ENCODE measurements around the gene RETREG1.

DNA sequence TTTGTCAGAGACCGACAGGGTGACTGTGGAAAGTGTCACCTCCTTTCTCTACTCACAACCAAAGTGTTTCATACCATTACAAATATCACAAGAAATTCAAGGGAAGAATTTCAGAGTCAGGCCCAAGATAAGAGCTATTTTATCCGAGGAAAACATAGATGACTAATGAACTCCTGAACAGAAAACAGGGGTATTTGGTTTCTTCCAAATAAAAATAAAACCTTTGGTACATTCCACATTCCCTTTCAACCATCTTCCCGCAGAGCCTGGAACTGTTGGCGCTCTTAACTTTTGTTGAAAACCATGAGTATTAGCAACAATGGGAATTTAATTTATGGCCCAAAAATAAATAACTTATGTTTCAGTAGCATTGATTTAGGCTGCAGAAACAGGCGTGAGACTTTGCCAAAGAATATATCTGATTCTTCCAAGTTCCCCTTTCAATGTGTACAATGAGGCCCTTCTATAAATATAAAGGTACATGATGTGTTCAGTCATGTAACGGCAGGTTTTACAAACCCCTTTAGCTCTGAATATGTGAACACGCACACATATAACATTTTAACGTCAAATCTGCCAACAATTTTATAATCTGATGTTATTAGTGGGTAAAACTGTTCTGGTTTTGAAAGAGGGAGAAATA lies 69.5 kb downstream of the RETREG1 start:
- TF ChIP-seq POLR2AphosphoS5 (IDR thresholded peaks at IDR 0.05; ENCODE audit: borderline replicate concordance, low read depth, low read length) (no peak), EZH2 (IDR thresholded peaks at IDR 0.05) (no peak), FOXP2 (optimal IDR thresholded peaks at IDR 0.05; ENCODE audit: control extremely low read depth, extremely low read length, insufficient read depth) (no peak)
